Naive thymus-derived CD4-positive, alpha-beta T cell (primary cell): ENCODE data around the gene PSMC4. TPM values are rescaled to one million over a fixed set of nuclear protein-coding genes. Genes with fewer than 3 reads are reported as not detected.

Experiments used
- ATAC-seq: fragments of 150-1000 bp; cut with Tn5 transposase; 2 replicates; pipeline ENCODE4 v1.10.0; 2021; ENCODE audit warnings: mild to moderate bottlenecking, moderate library complexity
- CTCF ChIA-PET: fragments of 350-600 bp; sonication (Branson Sonifier 250); formaldehyde crosslinking; loops from one replicate; lab custom pipeline; 2021; ENCODE audit warnings: antibody characterized with exemption; lab: Charles Lee
- POLR2A ChIA-PET: fragments of 350-600 bp; sonication (Branson Sonifier 250); formaldehyde crosslinking; loops from one replicate; lab custom pipeline; 2021; ENCODE audit warnings: antibody characterized with exemption, inconsistent platforms; lab: Charles Lee
- DNase-seq, 9 donors: peaks; one replicate each; pipeline versions ENCODE4 v3.0.0 to v3.0.0-alpha.2; 2020 to 2022; ENCODE audit warnings: mixed read lengths in 1 of 9
- H3K27ac ChIP-seq: one replicate; pipeline ENCODE4 v1.7.0; 2013; ENCODE audit warnings: mild to moderate bottlenecking, low read depth, low read length, moderate library complexity
- H3K27me3 ChIP-seq, 2 donors: one replicate each; pipeline ENCODE4 v1.7.0; 2013; ENCODE audit warnings: low read length in 2 of 2, mild to moderate bottlenecking in 2 of 2, moderate library complexity in 2 of 2; ENCODE audit not compliant: control insufficient read depth in 2 of 2, insufficient read depth in 2 of 2
- H3K36me3 ChIP-seq, 3 experiments: 1 replicate in 2 of 3; 2 replicates in 1 of 3; pipeline ENCODE4 v1.7.0; 2013; ENCODE audit warnings: low read length in 3 of 3, mild to moderate bottlenecking in 3 of 3, moderate library complexity in 1 of 3; ENCODE audit not compliant: insufficient read depth in 3 of 3, control insufficient read depth in 2 of 3
- H3K4me1 ChIP-seq, 2 donors: one replicate each; pipeline ENCODE4 v1.7.0; 2013; ENCODE audit warnings: low read length in 2 of 2, mild to moderate bottlenecking in 2 of 2, moderate library complexity in 1 of 2; ENCODE audit not compliant: control insufficient read depth in 2 of 2, insufficient read depth in 2 of 2
- H3K4me3 ChIP-seq: 2 replicates; pipeline ENCODE4 v1.7.0; 2013; ENCODE audit warnings: mild to moderate bottlenecking, low read length
- H3K9me3 ChIP-seq, 3 experiments: 1 replicate in 2 of 3; 2 replicates in 1 of 3; pipeline ENCODE4 v1.7.0; 2013; ENCODE audit warnings: low read length in 3 of 3; ENCODE audit not compliant: control insufficient read depth in 2 of 3
- H3K27ac Mint-ChIP-seq, 9 donors: one replicate each; pipeline ENCODE4 v1.8.0; 2020 to 2022; ENCODE audit warnings: mixed read lengths in 9 of 9, mild to moderate bottlenecking in 8 of 9, moderate library complexity in 5 of 9, inconsistent platforms in 2 of 9
- H3K27me3 Mint-ChIP-seq, 5 donors: one replicate each; pipeline ENCODE4 v1.8.0; 2021 to 2022; ENCODE audit warnings: mixed read lengths in 5 of 5, mild to moderate bottlenecking in 1 of 5
- H3K36me3 Mint-ChIP-seq, 5 donors: one replicate each; pipeline ENCODE4 v1.8.0; 2020 to 2022; ENCODE audit warnings: mixed read lengths in 5 of 5, mild to moderate bottlenecking in 3 of 5, inconsistent platforms in 1 of 5
- H3K4me1 Mint-ChIP-seq, 7 donors: one replicate each; pipeline ENCODE4 v1.8.0; 2020 to 2022; ENCODE audit warnings: mixed read lengths in 7 of 7, mild to moderate bottlenecking in 3 of 7, inconsistent platforms in 1 of 7
- H3K4me3 Mint-ChIP-seq, 10 donors: one replicate each; pipeline ENCODE4 v1.8.0; 2020 to 2022; ENCODE audit warnings: mild to moderate bottlenecking in 10 of 10, mixed read lengths in 10 of 10, moderate library complexity in 6 of 10, inconsistent platforms in 2 of 10
- H3K9me3 Mint-ChIP-seq, 11 donors: one replicate each; pipeline ENCODE4 v1.8.0; 2020 to 2022; ENCODE audit warnings: mixed read lengths in 11 of 11, mild to moderate bottlenecking in 4 of 11, inconsistent platforms in 1 of 11, moderate library complexity in 1 of 11
- intact Hi-C, 2 donors: fragments of 100-400 bp; cut with micrococcal nuclease; formaldehyde crosslinking; loops; one replicate each; pipeline ENCODE4 v1.15.1; 2023
- polyA plus RNA-seq, 2 donors: library from polyadenylated mRNA; unstranded; fragments of 300-500 nt; fragmentation: Illumina TruSeq; gene quantifications; one replicate each; pipeline ENCODE4 v1.2.3, GENCODE V29; 2021
- total RNA-seq, 6 experiments: library from RNA in 5 of 6; stranded (reverse) in 5 of 6; gene quantifications; 1 replicate in 5 of 6; 2 replicates in 1 of 6; pipeline ENCODE4 v1.2.3 and lab custom pipeline; 2021 to 2026

Gene PSMC4
- total and polyA plus RNA-seq, 7 experiments from 2014 or later = 48.7 to 146 (median 72.7) TPM

- CTCF ChIA-PET = interaction anchor here (0.6 to 1.5 kb wide), 2 partner anchors 15 to 42 kb away, joined by 4 to 8 read pairs; no protein-coding TSS in a partner anchor
These were observed 43.2 kb upstream of the PSMC4 start for GRCh38 chr19:39927524-39928356.

GRCh38 chr19:39928357-39928725, 42.6 kb upstream of the PSMC4 start:
- Mint-ChIP-seq H3K4me1 (peaks cover 6 to 50% (median 38%) of the 10 kb centered on the region in 7 donors), H3K4me3 (peak overlapping the region in 4 of 10 donors; percentile 5 to 39 (median 16)), H3K36me3 (peaks cover 0 to 30% (median 5%) of the 10 kb centered on the region in 5 donors), H3K27me3 (peaks cover 0 to 3% (median 0%) of the 10 kb centered on the region in 5 donors), H3K9me3 (peaks cover 0 to 7% (median 0%) of the 10 kb centered on the region in 11 donors), H3K27ac (peak overlapping the region in 4 of 9 donors; percentile 2 to 63 (median 40))
- H3K36me3 ChIP-seq = no peaks in the 10 kb centered on the region
- no peak overlapping the region for H3K4me3 ChIP-seq
- ChIA-PET POLR2A (interaction anchor here (0.6 to 1.7 kb wide), 4 partner anchors 12 to 42 kb away, joined by 3 to 5 read pairs (median 4); partner anchors contain the start of gene PSMC4), CTCF (interaction anchor here (1.5 to 1.6 kb wide), 2 partner anchors 40 to 42 kb away, joined by 3 to 4 read pairs; no protein-coding TSS in a partner anchor)
- H3K27ac ChIP-seq = no peak overlapping the region
- H3K9me3 ChIP-seq = no peaks in the 10 kb centered on the region
- ATAC-seq (no peak), DNase-seq (no peak)
- intact Hi-C loops = no loop called here
- no peaks in the 10 kb centered on the region for H3K27me3 ChIP-seq
- peaks cover 0 to 8% of the 10 kb centered on the region in 2 donors for H3K4me1 ChIP-seq

More at GRCh38 chr19:39927524-39928356, 43.2 kb upstream of the PSMC4 start:
- H3K4me1 Mint-ChIP-seq = peaks cover 6 to 47% (median 36%) of the 10 kb centered on the region in 7 donors
- H3K4me3 Mint-ChIP-seq = peak overlapping the region in 4 of 10 donors; percentile 5 to 39 (median 16)
- H3K4me3 ChIP-seq = no peak overlapping the region
- H3K27ac ChIP-seq = no peak overlapping the region
- peak overlapping the region in 5 of 9 donors; percentile 2 to 63 (median 39) for H3K27ac Mint-ChIP-seq
- no peaks in the 10 kb centered on the region for H3K36me3 ChIP-seq
- no peaks in the 10 kb centered on the region for H3K9me3 ChIP-seq
- ATAC-seq (no peak), DNase-seq (no peak)
- peaks cover 0 to 3% (median 0%) of the 10 kb centered on the region in 5 donors for H3K27me3 Mint-ChIP-seq
- intact Hi-C loops = no loop called here
- peaks cover 0 to 33% (median 5%) of the 10 kb centered on the region in 5 donors for H3K36me3 Mint-ChIP-seq
- POLR2A ChIA-PET = interaction anchor here (0.7 to 1.7 kb wide), 5 partner anchors 12 to 43 kb away, joined by 3 to 5 read pairs (median 4); partner anchors contain the start of gene PSMC4
- H3K27me3 ChIP-seq = no peaks in the 10 kb centered on the region
- H3K9me3 Mint-ChIP-seq = peaks cover 0 to 7% (median 0%) of the 10 kb centered on the region in 11 donors
- H3K4me1 ChIP-seq = peaks cover 0 to 8% of the 10 kb centered on the region in 2 donors

- no peaks in the 10 kb centered on the region for H3K36me3 ChIP-seq
- H3K27ac Mint-ChIP-seq = no peak overlapping the region
- no peak overlapping the region for H3K4me3 Mint-ChIP-seq
- DNase-seq (no peak), ATAC-seq (no peak)
- ChIA-PET CTCF (interaction anchor here (1.6 kb wide), 1 partner anchor 39 kb away, joined by 3 read pairs; no protein-coding TSS in a partner anchor), POLR2A (no interaction called here)
- H3K27me3 Mint-ChIP-seq = peaks cover 0 to 3% (median 0%) of the 10 kb centered on the region in 5 donors
- no peak overlapping the region for H3K27ac ChIP-seq
- H3K4me3 ChIP-seq = no peak overlapping the region
- peaks cover 11 to 64% (median 50%) of the 10 kb centered on the region in 7 donors for H3K4me1 Mint-ChIP-seq
- H3K4me1 ChIP-seq = peaks cover 9 to 19% of the 10 kb centered on the region in 2 donors
- H3K9me3 ChIP-seq = no peaks in the 10 kb centered on the region
- H3K36me3 Mint-ChIP-seq = peaks cover 0 to 23% (median 9%) of the 10 kb centered on the region in 5 donors
- no peaks in the 10 kb centered on the region for H3K27me3 ChIP-seq
- intact Hi-C loops = no loop called here
- H3K9me3 Mint-ChIP-seq = peaks cover 0 to 7% (median 0%) of the 10 kb centered on the region in 11 donors
These were observed 41.2 kb upstream of the PSMC4 start for GRCh38 chr19:39929750-39930149.

GRCh38 chr19:39934584-39935363, 36.2 kb upstream of the PSMC4 start, which contains the start of gene FCGBP:
Gene FCGBP, minus strand, starts transcription at chr19:39934634.
- Histone ChIP-seq H3K4me3 (no peak within 1 kb of the TSS), H3K27me3 (no peaks in the 10 kb centered on the region), H3K4me1 (peaks cover 36 to 42% of the 10 kb centered on the region in 2 donors), H3K9me3 (no peaks in the 10 kb centered on the region), H3K27ac (no peak within 1 kb of the TSS), H3K36me3 (no peaks in the 10 kb centered on the region)
- peaks cover 0 to 16% (median 1%) of the 10 kb centered on the region in 5 donors for H3K36me3 Mint-ChIP-seq
- H3K27me3 Mint-ChIP-seq = peaks cover 0 to 3% (median 0%) of the 10 kb centered on the region in 5 donors
- intact Hi-C loops = no loop called here
- H3K4me1 Mint-ChIP-seq = peaks cover 44 to 84% (median 64%) of the 10 kb centered on the region in 7 donors
- CTCF ChIA-PET = interaction anchor here (4.0 kb wide), 1 partner anchor 35 kb away, joined by 37 read pairs; the partner anchor contains the start of gene PSMC4
- H3K27ac Mint-ChIP-seq = peak within 1 kb of the TSS in 7 of 9 donors; percentile 58 to 89 (median 73)
- H3K4me3 Mint-ChIP-seq = peak within 1 kb of the TSS in 6 of 10 donors; percentile 28 to 78 (median 52)
- H3K9me3 Mint-ChIP-seq = peaks cover 0 to 12% (median 7%) of the 10 kb centered on the region in 11 donors
- ATAC-seq (no peak), DNase-seq (no peak)
- POLR2A ChIA-PET = interaction anchor here (0.6 to 6.2 kb wide), 3 partner anchors 11 to 35 kb away, joined by 3 to 62 read pairs (median 11); partner anchors contain the start of gene PSMC4

GRCh38 chr19:39935364-39935661, 35.7 kb upstream of the PSMC4 start:
- intact Hi-C loops = no loop called here
- Histone ChIP-seq H3K4me1 (peaks cover 38 to 44% of the 10 kb centered on the region in 2 donors), H3K27me3 (no peaks in the 10 kb centered on the region), H3K27ac (no peak overlapping the region), H3K9me3 (peaks cover 0 to under 1% (median 0%) of the 10 kb centered on the region in 3 experiments), H3K36me3 (no peaks in the 10 kb centered on the region), H3K4me3 (no peak overlapping the region)
- Mint-ChIP-seq H3K27me3 (peaks cover 0 to 2% (median 0%) of the 10 kb centered on the region in 5 donors), H3K4me3 (peak overlapping the region in 5 of 10 donors; percentile 10 to 78 (median 46)), H3K27ac (peak overlapping the region in 7 of 9 donors; percentile 33 to 86 (median 74)), H3K36me3 (peaks cover 1 to 19% (median 3%) of the 10 kb centered on the region in 5 donors), H3K9me3 (peaks cover 2 to 13% (median 9%) of the 10 kb centered on the region in 11 donors), H3K4me1 (peaks cover 47 to 84% (median 64%) of the 10 kb centered on the region in 7 donors)
- DNase-seq (no peak), ATAC-seq (no peak)
- CTCF ChIA-PET = interaction anchor here (4.0 kb wide), 1 partner anchor 34 kb away, joined by 37 read pairs; the partner anchor contains the start of gene PSMC4
- POLR2A ChIA-PET = interaction anchor here (1.1 to 6.2 kb wide), 5 partner anchors 10 to 155 kb away, joined by 4 to 62 read pairs (median 11); partner anchors contain the start of gene PSMC4
